A673 (cell line): ENCODE results near the gene RPS6KA2.

Experiments
- EZH2 ChIP-seq: fragments of 200-600 bp; sonication (generic); IDR thresholded peaks from 2 replicates; pipeline ENCODE4 v1.6.1; 2017; ENCODE audit warnings: borderline replicate concordance, low read depth, mild to moderate bottlenecking, mixed read lengths, antibody characterized with exemption, low read length; ENCODE audit not compliant: poor library complexity, severe bottlenecking
- TF ChIP-seq, protein P1 (sequence below): fragments of 300-800, 200-600 bp; sonication (generic); conservative IDR thresholded peaks from 2 replicates; pipeline ENCODE4 v1.5.1; 2017; ENCODE audit warnings: low read depth, mild to moderate bottlenecking, antibody characterized with exemption, low read length, moderate library complexity, mixed read lengths

DNA sequence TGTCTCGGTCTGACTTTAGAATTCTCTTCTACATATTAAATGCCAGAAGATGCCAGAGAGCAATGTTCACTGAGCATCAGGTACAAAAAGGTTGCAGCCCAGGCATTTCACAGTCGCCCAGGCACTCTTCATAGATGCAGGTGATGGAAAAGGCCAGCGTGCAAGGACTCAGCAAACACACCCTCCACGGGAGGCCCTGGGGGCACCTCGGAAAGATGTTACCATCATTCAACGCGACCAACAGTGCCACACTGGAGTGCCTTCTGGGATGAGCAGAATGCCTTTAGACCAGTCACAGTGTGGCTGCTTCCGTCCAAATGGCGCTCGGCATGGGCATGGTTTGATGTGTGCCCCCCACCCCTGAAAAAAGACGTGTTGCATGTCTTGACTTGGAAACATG, 36.0 kb downstream of the RPS6KA2 start:
- TF ChIP-seq EZH2: no peak
- TF ChIP-seq, protein P1, sequence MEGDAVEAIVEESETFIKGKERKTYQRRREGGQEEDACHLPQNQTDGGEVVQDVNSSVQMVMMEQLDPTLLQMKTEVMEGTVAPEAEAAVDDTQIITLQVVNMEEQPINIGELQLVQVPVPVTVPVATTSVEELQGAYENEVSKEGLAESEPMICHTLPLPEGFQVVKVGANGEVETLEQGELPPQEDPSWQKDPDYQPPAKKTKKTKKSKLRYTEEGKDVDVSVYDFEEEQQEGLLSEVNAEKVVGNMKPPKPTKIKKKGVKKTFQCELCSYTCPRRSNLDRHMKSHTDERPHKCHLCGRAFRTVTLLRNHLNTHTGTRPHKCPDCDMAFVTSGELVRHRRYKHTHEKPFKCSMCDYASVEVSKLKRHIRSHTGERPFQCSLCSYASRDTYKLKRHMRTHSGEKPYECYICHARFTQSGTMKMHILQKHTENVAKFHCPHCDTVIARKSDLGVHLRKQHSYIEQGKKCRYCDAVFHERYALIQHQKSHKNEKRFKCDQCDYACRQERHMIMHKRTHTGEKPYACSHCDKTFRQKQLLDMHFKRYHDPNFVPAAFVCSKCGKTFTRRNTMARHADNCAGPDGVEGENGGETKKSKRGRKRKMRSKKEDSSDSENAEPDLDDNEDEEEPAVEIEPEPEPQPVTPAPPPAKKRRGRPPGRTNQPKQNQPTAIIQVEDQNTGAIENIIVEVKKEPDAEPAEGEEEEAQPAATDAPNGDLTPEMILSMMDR: no peak
